Measurements from ENCODE around the gene IBA57.

Gene IBA57

DNA sequence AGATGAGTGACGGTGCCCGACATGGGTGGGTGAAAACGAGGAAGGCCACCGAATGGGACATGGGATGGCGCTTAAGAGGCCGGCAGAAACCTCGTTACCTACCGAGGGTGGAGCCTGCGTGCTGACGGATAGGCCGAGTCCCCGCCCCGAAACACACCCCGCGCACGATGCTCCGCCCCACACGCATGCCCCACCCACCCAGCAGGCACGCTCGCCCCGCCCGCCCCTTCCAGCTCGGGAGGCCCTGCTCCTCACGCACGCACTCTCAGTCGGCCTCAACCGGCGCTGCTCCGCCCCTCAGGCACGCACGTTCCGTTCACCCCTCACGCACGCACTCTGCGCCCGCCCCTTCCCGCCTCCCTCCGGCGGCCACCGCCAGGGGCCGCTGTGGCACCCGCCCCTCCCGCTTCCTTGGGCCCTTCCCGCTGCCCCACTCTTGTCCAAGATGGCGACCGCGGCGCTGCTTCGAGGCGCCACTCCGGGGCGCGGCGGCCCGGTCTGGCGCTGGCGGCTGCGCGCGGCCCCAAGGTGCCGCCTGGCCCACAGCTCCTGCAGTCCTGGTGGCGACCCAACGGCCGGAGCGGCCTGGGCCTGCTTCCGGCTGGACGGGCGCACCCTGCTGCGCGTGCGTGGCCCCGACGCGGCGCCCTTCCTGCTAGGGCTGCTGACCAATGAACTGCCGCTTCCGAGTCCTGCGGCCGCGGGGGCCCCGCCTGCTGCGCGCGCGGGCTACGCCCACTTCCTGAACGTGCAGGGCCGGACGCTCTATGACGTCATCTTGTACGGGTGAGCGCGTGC lies at the start of gene IBA57:
Gene IBA57 (plus strand): TSS at position 433 of the 798 bp plus-strand sequence. CDS start 13 bp downstream, at position 446.
- peak; percentile 99 to 100 for DNase-seq (ENCODE audit: low read depth in 2 of 2)

DNA sequence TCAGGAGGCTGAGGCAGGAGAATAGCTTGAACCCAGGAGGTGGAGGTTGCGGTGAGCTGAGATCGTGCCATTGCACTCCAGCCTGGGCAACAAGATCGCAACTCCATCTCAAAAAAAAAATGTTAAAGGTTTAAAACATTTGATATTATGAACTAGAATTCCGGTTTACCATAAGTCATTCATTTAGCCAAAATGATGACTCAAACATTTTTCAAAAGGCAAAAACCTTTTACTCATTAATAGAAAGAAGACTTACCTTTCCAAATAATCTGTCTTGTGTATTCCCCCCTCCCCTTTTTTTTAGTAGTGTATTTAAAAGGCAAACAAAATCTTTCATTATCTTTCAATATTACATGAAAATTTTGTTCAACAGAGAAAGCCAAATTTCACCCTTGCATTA lies 48.3 kb upstream of the IBA57 start:
- no peak for DNase-seq (ENCODE audit: low read depth in 2 of 2)

DNA sequence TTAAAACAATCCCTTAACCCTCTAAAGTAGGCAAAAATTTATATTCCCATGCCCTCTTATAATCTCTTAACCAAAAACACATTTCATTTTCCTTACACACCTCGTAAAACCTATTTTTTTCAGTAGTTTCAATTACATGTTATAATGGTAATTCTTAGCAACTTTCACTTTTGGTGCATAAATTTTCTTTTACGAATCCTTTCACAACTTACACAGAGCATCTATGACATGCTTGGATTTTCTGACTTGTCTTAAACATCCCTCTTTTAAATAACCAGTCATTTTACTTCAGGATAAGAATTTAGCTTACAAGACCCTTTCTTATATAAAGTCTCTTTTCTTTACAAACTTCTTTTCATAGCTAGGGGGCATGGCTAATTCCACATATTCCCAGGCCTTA lies 47.6 kb upstream of the IBA57 start:
- no peak for DNase-seq (ENCODE audit: low read depth in 2 of 2)

GRCh38 chr1:228120351-228120750 lies 45.3 kb upstream of the IBA57 start:
- DNase-seq (ENCODE audit: low read depth in 2 of 2): no peak

DNA sequence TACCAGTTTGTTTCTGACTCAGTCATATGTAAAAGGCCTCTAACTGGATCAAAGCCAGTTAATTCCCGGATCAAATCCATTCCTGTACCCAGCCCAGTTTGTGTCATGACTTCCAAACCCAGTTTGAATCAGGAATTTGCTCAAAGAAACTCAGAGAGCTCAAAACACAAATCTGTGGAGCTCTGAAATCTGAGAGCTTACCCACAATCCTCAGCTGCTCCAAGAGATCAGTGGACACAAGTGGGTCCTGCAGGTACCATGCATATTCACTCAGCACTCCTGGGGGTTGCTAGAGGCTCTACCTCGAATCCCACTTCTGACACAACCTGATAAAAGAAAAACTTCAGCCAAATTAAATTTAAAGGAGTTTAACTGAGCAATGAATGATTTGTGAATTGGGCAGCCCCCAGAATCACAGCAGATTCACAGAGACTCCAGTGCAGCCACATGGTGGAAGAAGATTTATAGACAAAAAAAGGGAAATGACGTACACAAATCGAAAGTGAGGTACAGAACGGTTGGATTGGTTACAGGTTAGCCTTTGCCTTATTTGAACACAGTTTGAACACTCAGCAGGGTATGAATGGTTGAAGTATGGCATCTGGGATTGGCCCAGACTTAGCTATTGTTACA lies 44.6 kb upstream of the IBA57 start:
- no peak for DNase-seq (ENCODE audit: low read depth in 2 of 2)

DNA sequence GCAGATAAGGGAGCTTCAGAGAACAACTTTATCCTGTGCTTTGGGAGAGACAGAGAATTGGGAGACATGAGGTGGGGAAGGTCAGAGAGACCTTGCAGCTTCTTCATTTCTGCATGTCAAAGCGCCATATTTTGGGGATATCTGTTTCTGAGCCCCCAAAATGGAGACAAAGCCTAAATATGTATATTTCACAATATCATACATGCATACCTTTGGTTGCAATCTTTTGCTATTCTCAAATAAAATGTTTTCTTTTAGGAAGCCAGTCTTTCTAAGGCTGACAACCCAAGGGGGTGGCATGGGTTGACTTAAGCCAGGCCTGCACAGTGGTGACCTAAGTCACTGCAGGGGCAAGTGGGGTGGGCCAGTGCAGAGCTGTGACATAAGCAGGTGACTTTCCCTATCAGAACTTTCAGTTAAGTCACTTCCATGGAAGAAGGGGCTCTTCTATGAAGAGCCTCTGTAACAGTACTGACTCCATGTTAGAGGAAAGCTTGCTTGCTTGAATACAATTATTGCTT lies 42.6 kb upstream of the IBA57 start:
- no peak for DNase-seq (ENCODE audit: low read depth in 2 of 2)

DNA sequence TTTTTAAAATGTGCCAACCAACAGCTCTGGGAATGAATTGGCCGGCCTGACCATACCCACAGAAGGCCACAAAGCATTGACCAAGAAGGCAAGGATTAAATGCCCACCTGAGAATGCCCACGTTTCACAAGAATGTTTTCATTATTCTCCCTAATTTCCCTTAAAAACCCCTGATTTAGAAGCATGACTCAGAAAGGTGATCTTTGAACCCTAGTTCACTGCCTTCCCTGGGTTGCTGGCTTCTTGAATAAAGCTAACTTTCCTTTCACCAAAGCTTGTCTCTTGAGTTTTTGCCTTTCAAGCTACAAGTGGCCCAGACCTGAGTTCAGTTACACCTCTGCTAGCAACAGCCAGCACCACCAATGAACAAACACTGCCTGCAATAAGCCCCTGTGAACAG lies 42.1 kb upstream of the IBA57 start:
- no peak for DNase-seq (ENCODE audit: low read depth in 2 of 2)

GRCh38 chr1:228125185-228125584 lies 40.4 kb upstream of the IBA57 start:
- no peak for DNase-seq (ENCODE audit: low read depth in 2 of 2)

GRCh38 chr1:228131766-228132165 lies 33.8 kb upstream of the IBA57 start:
- no peak for DNase-seq (ENCODE audit: low read depth in 2 of 2)

DNA sequence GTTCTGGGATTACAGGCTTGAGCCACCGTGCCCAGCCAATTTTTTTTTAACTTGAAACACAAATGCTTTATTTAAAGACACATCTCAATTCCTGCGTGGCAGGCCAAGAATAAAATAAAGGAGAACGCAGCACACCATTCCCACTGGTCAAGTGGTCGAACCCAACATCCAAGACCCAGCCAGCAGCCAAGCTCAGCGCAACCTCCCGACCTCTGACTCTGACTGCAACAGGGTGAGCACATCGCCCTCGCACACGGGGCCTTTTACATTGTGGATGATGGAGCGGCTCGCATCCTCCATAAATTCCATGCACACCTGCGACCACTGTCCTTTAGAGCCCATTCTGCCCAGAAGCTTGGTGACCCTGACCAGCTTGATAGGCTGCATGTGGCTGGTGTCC lies 31.0 kb upstream of the IBA57 start:
- DNase-seq (ENCODE audit: low read depth in 2 of 2): no peak

DNA sequence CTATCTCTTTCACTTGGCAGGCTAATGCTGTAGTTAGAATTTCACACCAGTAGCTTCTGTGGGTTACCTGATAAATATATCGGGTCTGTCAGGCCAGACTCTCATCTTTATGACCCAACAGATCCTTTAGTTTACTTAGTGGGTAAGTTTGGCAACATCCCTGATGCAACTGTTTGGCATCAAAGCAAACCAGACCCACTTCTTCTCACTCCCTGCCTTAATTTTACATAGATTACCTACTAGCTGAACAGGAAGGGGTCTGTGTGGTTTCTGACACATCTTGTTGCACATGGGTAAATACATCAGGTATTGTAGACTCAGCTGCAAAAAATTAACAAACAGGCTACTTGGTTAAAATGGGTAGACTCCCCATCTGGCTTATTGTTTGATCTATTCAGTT lies 28.7 kb upstream of the IBA57 start:
- no peak for DNase-seq (ENCODE audit: low read depth in 2 of 2)

GRCh38 chr1:228139406-228139930 lies 26.1 kb upstream of the IBA57 start:
- no peak for DNase-seq (ENCODE audit: low read depth in 2 of 2)

GRCh38 chr1:228139931-228140723 lies 25.5 kb upstream of the IBA57 start, which contains the start of gene GUK1:
Gene GUK1 (plus strand): TSS chr1:228140279. CDS start chr1:228140303, 24 bp downstream.
- peak; percentile 100 for DNase-seq (ENCODE audit: low read depth in 2 of 2)

DNA sequence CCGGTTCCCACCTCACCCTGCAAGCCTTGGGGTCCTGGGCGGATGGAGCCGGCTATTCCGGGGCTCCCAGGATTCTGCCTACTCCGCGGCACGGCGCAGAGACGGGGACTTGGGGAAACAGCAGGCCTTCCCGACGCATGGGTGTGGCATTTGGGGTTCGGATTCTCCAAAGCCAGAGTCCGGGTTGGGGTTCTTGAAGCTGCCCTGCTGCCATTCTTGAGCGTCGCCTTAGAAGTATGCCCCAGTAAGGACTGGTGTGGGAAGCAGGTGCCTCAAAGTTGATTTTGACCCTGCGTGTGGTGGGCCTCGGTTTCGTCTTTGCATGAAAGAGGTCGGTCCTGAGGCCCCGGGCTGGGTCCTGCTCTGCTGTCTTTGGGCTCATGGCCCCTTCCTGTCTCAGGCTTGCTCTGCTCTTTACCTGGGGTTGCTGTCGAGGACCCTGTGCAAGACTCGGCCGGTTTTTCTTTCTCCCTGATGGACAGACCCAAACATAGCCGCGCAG lies 24.8 kb upstream of the IBA57 start:
- no peak for DNase-seq (ENCODE audit: low read depth in 2 of 2)

DNA sequence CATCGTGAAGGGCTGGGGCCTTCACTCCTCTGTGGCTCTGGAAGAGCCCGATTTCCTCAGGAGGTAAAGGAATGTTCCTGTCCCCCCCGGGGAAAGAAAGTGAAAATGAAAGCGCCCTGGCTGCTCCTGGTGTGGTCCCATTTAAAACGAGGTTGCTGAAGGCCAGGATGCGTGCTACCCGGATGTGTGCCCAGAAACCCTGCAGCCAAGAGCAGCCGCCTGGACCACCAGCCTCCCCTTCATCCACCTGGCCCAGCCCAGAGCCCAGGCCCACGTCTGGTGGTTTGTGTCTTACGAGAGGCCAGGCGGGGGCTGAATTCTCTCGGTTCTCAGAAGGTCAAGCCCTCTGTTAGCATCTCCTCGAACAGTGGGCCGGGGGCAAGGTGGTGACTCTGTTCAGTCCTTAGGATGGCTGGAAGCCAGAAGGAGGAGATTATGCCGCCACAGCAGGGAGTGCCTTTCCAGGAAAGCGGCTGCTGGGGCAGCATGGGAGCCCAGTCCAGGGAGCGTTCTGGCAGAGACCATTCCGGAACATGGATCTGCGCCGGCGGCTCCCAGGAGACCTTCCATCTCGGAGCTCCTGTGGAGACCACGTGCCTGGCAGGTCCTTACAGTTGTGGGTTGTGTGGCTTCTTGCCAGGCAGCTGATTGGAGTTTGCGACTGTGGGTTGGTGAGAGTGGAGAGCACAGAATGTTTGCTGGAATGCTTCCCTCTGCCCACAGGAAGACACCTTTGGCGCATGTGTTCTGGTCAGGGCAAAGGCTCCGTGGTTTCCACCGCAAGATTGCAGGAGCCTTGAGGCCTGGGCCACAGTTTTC lies 24.2 kb upstream of the IBA57 start:
- no peak for DNase-seq (ENCODE audit: low read depth in 2 of 2)

GRCh38 chr1:228142155-228142691 lies 23.4 kb upstream of the IBA57 start:
- DNase-seq (ENCODE audit: low read depth in 2 of 2): no peak

DNA sequence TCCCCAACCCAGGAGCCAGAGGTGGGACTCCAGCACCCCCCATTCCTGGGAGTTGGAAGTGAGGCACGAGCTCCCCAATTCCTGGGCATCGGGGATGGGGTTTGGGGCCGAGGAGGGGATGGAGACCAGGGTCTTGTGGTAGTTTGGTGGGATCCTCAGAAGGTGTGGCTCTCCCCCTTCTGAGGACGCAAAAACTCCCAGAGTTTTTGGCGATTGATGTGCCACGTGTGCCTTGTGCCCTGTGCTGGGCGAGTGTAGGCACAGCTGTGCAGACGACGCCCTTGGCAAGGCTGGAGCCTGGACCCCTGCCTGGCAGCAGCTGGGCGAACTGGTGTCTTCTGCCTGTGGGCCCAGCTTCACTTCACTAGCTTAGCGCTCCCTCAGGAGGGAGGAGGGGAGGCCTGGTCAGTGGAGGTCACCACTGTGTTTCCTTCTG lies 22.9 kb upstream of the IBA57 start:
- no peak for DNase-seq (ENCODE audit: low read depth in 2 of 2)

DNA sequence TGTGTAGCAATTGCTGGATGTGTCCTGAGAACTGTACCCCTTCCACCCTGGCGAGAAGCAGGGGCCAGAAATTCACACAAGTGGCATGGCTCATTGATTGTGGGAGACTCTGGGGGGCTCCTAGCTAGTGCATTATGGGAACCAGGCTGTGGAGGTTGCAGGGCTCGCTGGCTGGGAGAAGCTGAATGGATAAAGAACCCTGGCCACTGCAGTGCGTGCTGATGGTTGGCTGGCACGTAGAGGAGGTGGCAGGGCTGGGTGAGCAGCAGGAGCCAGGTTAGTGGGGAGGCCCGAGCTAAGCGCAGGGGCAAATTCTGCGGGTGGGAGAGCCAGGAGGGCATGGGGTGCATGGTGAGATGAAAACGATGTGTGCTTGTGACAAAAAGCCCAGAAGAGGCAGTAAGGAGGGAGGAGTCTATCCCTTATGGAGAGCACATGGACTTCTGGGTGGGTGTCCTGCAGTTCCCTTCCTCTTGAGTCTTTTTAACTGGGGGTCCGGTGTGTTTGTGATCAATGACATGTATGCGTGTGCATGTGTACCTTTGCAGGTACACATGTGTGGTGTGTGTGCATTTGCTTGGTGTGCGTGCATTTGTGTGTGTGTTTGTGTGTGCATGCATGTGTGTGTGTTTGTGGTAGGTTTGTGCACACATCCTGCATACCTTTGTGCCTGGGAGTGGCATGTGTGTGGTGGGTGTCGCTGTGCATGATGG lies 22.0 kb upstream of the IBA57 start:
- DNase-seq (ENCODE audit: low read depth in 2 of 2): no peak

DNA sequence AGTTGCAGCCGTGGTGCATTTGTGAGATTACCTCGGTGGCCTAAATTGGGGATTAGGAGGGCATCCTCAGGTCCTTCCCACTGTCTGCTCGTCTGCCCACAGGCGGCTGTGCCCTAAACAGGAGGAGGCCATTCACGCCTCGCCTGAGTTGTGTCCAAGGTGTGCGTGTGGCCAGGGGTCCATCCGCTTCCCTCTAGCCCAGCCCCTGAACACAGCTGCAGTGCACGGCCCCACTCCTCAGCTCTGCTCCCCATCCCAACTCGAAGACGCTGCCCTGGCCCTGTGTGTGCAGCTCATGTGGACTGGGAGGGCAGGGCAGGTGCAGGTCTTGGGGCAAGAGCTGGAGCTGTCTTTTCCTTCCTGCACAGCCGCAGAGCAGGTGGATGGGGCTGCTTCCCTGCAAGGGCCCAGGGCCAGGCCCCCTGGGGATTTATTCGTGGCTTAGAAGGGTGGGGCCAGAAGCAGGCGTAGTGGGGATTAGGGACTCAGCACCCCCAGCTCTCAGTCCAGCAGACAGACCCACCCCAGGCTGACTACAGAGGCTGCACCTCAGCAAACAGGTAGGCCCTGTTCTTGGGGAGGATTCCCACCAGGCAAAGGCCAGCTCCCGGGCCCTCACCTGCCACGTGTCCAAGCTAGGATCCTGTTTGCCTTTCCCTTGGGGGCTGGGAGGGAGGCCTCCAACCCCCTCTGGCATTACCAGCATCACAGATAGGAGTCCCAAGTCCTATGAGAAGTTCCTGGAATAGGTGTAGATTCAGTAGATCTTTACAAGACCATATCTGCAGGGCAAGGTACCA lies 21.2 kb upstream of the IBA57 start:
- DNase-seq (ENCODE audit: low read depth in 2 of 2): no peak
